GM12873 (cell line): Measurements from ENCODE around the gene SORBS1.

Experiments used
- CTCF ChIP-seq: IDR thresholded peaks from 2 replicates; pipeline ENCODE4 v1.5.1; 2012; ENCODE audit warnings: low read depth, mild to moderate bottlenecking, moderate library complexity, low read length, control low read depth; ENCODE audit not compliant: insufficient read depth; ENCODE audit errors: missing control alignments

SORBS1 gene

GRCh38 chr10:95430231-95430951, 130.8 kb downstream of the SORBS1 start:
- peak; percentile 99 for TF ChIP-seq CTCF

DNA sequence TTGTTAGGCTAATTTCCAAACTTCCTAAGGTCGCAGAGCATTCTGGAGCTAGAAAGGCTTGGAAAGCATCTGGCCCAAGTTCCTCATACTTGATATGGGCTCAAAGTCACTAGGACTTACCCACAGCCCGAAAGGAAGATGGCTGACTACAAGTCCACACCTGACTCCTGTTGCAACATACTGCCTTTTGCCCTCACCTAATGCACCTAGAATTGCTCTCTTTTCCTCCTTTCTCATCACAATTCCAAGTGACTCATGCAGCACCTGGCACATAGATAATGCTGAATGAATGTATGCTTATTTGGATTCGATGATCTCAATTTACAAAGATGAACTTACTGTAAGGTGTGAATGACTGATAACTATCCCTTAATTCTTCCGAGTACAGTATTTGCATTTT, 131.5 kb downstream of the SORBS1 start:
- no peak for TF ChIP-seq CTCF

DNA sequence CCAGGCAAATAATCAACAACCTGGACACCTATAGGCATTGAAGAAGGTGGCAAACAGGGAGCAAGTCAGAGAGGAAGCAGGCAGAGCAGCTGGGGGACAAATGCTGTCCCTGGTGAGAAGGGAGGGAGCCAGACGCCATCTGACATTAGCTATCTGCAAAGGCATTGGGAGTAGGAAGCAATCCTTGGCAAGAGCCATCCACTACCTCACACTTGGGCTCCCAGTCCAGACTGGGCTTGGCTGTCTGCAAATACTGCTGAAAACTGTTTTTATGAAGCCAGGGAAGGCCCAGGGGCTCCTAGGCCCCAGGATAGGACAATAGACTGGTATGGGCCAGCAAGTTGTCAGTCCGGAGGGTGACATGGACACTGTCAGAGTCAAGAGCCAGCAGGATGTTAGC, 132.5 kb downstream of the SORBS1 start:
- no peak for TF ChIP-seq CTCF

GRCh38 chr10:95426482-95426881, 134.7 kb downstream of the SORBS1 start:
- TF ChIP-seq CTCF: no peak

DNA sequence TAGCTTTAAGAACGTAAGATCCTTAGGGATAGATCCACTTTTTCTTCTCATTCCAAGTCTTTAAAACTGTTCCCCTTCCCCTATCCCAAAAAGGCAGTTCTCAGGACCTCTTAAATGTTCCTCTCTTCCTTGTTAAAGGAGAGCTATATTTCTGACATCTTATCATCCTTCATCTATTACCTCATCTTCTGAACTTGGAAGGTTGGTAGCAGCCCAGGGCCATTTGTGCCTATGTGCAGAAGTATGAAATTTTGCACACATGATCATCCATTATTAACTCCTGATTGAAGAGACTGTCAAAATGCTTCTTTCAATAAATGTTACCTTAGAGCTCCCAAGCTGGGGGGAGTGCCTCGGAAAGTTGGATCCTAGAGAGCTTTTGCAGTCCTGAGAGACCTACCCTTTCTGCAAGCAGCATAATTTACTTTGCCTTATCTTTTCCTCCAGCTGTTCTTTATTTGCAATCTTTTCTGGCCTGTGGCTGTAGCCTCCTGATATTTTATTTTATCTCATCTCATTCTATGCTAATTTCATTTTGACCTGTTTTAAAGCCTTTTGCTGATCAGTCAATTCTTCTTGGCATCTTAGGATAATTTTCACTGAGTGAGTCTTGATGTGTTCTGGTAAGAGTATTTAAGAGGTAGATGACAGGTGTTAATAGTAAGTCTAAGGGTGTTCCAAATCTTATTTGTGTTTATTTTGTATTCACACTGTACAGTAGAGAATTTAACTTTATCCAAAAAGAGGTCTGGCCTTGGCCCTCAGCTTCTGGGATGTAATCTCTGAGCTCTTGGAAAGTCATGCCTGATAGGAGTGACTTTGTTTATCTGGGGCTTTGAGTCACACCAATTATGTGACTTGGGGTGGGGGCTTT, 135.3 kb downstream of the SORBS1 start:
- no peak for TF ChIP-seq CTCF

DNA sequence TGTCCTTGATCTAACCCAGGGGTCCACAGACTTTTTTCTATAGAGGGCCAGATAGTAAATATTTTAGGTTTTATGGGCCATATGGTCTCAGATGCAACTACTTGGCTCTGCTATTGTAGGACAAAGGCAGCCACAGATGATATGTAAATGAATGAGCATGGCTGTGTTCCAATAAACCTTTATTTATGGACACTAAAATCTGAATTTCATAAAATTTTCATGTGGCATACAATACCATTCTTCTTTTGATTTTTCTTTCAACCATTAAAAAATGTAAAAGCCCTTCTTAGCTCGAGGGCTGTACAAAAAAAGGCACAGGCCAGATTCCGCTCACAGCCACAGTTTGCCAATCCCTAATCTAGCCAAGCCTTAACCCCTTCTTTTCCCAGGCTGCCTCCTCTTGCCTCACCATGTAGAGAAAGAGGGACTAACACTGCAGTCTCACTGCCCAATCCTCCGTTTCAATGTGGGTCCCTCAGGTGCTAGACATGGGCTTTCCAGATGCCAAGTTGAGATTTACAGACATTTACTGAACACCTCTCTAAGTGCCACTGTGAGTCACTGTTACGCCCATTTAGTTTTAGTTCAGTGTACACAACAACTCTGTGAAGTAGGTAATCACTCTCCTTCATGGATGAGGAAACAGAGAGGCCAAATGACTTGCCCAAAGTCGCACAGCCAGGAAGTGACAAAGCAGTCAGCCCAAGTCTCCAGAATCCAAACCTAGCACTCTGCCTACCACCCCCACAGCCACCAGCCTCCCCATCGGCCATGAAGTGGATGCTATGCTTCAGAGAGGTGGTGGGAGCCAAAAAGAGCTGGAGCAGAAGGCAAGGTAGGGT, 137.8 kb downstream of the SORBS1 start:
- no peak for TF ChIP-seq CTCF

- TF ChIP-seq CTCF: no peak
Observed at GRCh38 chr10:95422233-95422632, 138.9 kb downstream of the SORBS1 start.
